Astrocyte (in vitro differentiated cells and primary cell): ENCODE data around the gene HP1BP3. TPM values are rescaled to one million over a fixed set of nuclear protein-coding genes. Genes with fewer than 3 reads are reported as not detected.

Source experiments
- DNase-seq: peaks from one replicate; pipeline ENCODE4 v3.0.0-alpha.2; 2010; ENCODE audit warnings: low read depth
- FAIRE-seq: peaks from 2 replicates; lab custom pipeline; 2011; peaks lifted over from hg19 to GRCh38; lab: Jason Lieb, UNC
- H2AFZ ChIP-seq: 2 replicates; pipeline ENCODE4 v1.6.0; 2012; ENCODE audit warnings: low read depth, low read length, inconsistent platforms
- H3K27ac ChIP-seq: 2 replicates; pipeline ENCODE4 v1.5.1; 2011; ENCODE audit warnings: low read depth, low read length, inconsistent platforms
- H3K27me3 ChIP-seq: 2 replicates; pipeline ENCODE4 v1.6.0; 2011; ENCODE audit warnings: low read length, inconsistent platforms; ENCODE audit not compliant: insufficient read depth
- H3K36me3 ChIP-seq: 2 replicates; pipeline ENCODE4 v1.5.1; 2011; ENCODE audit warnings: low read length, inconsistent platforms; ENCODE audit not compliant: insufficient read depth
- H3K4me1 ChIP-seq: 2 replicates; pipeline ENCODE4 v1.5.1; 2011; ENCODE audit warnings: low read length, inconsistent platforms; ENCODE audit not compliant: insufficient read depth
- H3K4me2 ChIP-seq: 2 replicates; pipeline ENCODE4 v1.6.0; 2012; ENCODE audit warnings: low read length, inconsistent platforms
- H3K4me3 ChIP-seq: 2 replicates; pipeline ENCODE4 v1.5.1; 2011; ENCODE audit warnings: low read depth, mild to moderate bottlenecking, low read length, inconsistent platforms; ENCODE audit not compliant: insufficient read depth
- H3K79me2 ChIP-seq: 2 replicates; pipeline ENCODE4 v1.6.0; 2012; ENCODE audit warnings: mild to moderate bottlenecking, low read length, inconsistent platforms; ENCODE audit not compliant: insufficient read depth
- H3K9ac ChIP-seq: 2 replicates; pipeline ENCODE4 v1.6.0; 2012; ENCODE audit warnings: mild to moderate bottlenecking, low read length, inconsistent platforms
- H3K9me3 ChIP-seq: 2 replicates; pipeline ENCODE4 v1.5.1; 2012; ENCODE audit warnings: low read depth, mild to moderate bottlenecking, low read length, inconsistent platforms; ENCODE audit not compliant: insufficient read depth
- H4K20me1 ChIP-seq: 2 replicates; pipeline ENCODE4 v1.6.0; 2012; ENCODE audit warnings: low read length, inconsistent platforms; ENCODE audit not compliant: insufficient read depth
- H3K27ac Mint-ChIP-seq: one replicate; pipeline ENCODE4 v1.8.0; 2021; ENCODE audit warnings: mild to moderate bottlenecking, mixed read lengths; ENCODE audit not compliant: unreplicated experiment
- H3K27me3 Mint-ChIP-seq: one replicate; pipeline ENCODE4 v1.8.0; 2021; ENCODE audit warnings: low read depth, mixed read lengths; ENCODE audit not compliant: unreplicated experiment
- H3K36me3 Mint-ChIP-seq: one replicate; pipeline ENCODE4 v1.8.0; 2021; ENCODE audit warnings: low read depth, mixed read lengths; ENCODE audit not compliant: unreplicated experiment
- H3K4me1 Mint-ChIP-seq: one replicate; pipeline ENCODE4 v1.8.0; 2021; ENCODE audit warnings: low read depth, mixed read lengths; ENCODE audit not compliant: unreplicated experiment
- H3K4me3 Mint-ChIP-seq: one replicate; pipeline ENCODE4 v1.8.0; 2021; ENCODE audit warnings: mild to moderate bottlenecking, moderate library complexity, mixed read lengths; ENCODE audit not compliant: unreplicated experiment
- H3K9me3 Mint-ChIP-seq: one replicate; pipeline ENCODE4 v1.8.0; 2021; ENCODE audit warnings: mild to moderate bottlenecking, mixed read lengths; ENCODE audit not compliant: unreplicated experiment
- EZH2 ChIP-seq: IDR thresholded peaks from 2 replicates; pipeline ENCODE4 v1.6.1; 2012; ENCODE audit warnings: mild to moderate bottlenecking, low read length, inconsistent platforms; ENCODE audit not compliant: insufficient read depth
- total RNA-seq: library from RNA; stranded (reverse); gene quantifications from 2 replicates; pipeline ENCODE4 v1.2.1, GENCODE V29; 2021
- TF ChIP-seq, protein P1 (sequence below): IDR thresholded peaks from 2 replicates; pipeline ENCODE4 v1.5.1; 2011; ENCODE audit warnings: low read depth, mild to moderate bottlenecking, inconsistent platforms, low read length, moderate library complexity; ENCODE audit not compliant: insufficient read depth

The HP1BP3 gene
- total RNA-seq, 1 donor from 2014 or later, result 156 TPM

DNA sequence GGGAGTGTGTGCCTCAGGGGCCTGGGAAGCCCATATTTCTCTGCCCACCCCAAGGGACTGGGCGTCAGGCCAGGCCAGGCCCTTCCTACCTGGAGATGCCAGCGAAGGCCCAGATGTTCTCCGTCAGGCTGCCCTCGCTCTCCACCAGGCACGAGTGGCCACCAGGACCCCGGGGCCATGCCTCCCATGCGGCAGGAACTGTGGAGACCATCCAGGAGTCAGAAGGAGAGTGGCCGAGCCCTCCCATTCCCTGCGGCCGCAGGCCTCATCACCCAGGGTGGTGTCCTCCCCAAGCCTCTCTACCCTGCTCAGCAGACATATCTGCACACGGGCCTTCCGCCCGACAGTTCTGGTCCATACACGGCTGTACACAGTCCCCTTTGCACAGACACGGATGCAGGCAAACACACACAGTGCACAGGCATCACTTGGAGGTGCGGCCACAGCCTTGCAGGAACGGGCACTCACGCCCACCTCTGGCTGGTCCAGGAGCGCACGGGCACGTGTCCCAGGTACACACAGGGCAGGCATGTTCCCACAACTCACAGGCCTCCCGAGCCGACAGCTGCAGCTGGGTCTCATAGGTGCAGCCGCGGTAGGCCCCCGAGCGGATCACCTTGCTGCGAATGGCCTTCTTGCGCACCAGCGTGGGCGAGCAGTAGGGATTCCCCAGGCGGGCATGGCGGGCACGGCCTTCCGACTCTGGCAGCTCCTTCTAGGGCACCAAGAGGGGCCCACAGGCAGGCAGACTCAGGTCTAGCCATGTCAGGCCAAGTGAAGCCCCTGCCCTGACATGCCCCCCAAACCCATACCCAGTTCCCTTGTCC is 63.4 kb downstream of the HP1BP3 start:
- no peak overlapping the region for H2AFZ ChIP-seq
- H3K27ac Mint-ChIP-seq, result no peak overlapping the region
- H3K27me3 ChIP-seq, result no peaks in the 10 kb centered on the region
- TF ChIP-seq EZH2, result no peak
- TF ChIP-seq, protein P1, sequence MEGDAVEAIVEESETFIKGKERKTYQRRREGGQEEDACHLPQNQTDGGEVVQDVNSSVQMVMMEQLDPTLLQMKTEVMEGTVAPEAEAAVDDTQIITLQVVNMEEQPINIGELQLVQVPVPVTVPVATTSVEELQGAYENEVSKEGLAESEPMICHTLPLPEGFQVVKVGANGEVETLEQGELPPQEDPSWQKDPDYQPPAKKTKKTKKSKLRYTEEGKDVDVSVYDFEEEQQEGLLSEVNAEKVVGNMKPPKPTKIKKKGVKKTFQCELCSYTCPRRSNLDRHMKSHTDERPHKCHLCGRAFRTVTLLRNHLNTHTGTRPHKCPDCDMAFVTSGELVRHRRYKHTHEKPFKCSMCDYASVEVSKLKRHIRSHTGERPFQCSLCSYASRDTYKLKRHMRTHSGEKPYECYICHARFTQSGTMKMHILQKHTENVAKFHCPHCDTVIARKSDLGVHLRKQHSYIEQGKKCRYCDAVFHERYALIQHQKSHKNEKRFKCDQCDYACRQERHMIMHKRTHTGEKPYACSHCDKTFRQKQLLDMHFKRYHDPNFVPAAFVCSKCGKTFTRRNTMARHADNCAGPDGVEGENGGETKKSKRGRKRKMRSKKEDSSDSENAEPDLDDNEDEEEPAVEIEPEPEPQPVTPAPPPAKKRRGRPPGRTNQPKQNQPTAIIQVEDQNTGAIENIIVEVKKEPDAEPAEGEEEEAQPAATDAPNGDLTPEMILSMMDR, result no peak
- H3K36me3 ChIP-seq, result no peaks in the 10 kb centered on the region
- no peak overlapping the region for H3K4me3 ChIP-seq
- no peak for DNase-seq
- H3K4me2 ChIP-seq, result no peak overlapping the region
- no peaks in the 10 kb centered on the region for H3K79me2 ChIP-seq
- H3K4me1 Mint-ChIP-seq, result peaks cover 2% of the 10 kb centered on the region
- H3K4me3 Mint-ChIP-seq, result no peak overlapping the region
- H3K27me3 Mint-ChIP-seq, result peaks cover 27% of the 10 kb centered on the region
- H3K9me3 ChIP-seq, result no peaks in the 10 kb centered on the region
- no peak overlapping the region for H3K27ac ChIP-seq
- no peak for FAIRE-seq
- peaks cover 2% of the 10 kb centered on the region for H3K9me3 Mint-ChIP-seq
- H4K20me1 ChIP-seq, result no peaks in the 10 kb centered on the region
- H3K4me1 ChIP-seq, result no peaks in the 10 kb centered on the region
- no peak overlapping the region for H3K9ac ChIP-seq
- peaks cover 5% of the 10 kb centered on the region for H3K36me3 Mint-ChIP-seq

DNA sequence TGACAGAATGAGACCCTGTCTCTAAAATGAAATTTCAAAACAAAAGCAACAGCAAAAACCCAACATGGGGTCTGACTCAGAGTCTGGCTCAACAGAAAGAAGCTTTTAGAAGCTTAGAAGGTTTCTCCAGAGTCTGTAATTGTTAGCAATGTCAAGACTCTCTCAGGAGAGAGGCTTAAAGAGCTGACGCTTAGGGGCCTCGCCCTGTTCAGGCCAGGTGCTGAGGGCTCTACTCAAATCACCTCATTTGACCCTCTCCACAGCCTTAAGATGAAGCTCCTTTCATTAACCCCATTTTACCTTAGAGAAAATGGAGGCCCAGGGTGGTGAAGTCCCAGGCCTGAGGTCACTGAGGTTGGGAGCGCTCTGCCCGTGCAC is 64.0 kb downstream of the HP1BP3 start:
- Histone ChIP-seq H3K4me3 (no peak overlapping the region), H3K27ac (no peak overlapping the region), H3K9ac (no peak overlapping the region), H3K4me2 (no peak overlapping the region), H4K20me1 (no peaks in the 10 kb centered on the region), H3K27me3 (no peaks in the 10 kb centered on the region), H3K79me2 (no peaks in the 10 kb centered on the region), H3K4me1 (no peaks in the 10 kb centered on the region), H3K9me3 (no peaks in the 10 kb centered on the region), H2AFZ (no peak overlapping the region), H3K36me3 (no peaks in the 10 kb centered on the region)
- no peak for TF ChIP-seq EZH2
- TF ChIP-seq, protein P1, result no peak
- Mint-ChIP-seq H3K9me3 (peaks cover 3% of the 10 kb centered on the region), H3K4me1 (peaks cover 1% of the 10 kb centered on the region), H3K36me3 (peaks cover 6% of the 10 kb centered on the region), H3K27ac (no peak overlapping the region), H3K4me3 (no peak overlapping the region), H3K27me3 (peaks cover 28% of the 10 kb centered on the region)
- DNase-seq (no peak), FAIRE-seq (no peak)
